Measurements from ENCODE around the gene IGSF11.
"Not testable (repeated sequence)": the region's sequence is repeated elsewhere in the genome, so short reads cannot be mapped to it uniquely, and the experiment has no call there.

The IGSF11 gene

DNA sequence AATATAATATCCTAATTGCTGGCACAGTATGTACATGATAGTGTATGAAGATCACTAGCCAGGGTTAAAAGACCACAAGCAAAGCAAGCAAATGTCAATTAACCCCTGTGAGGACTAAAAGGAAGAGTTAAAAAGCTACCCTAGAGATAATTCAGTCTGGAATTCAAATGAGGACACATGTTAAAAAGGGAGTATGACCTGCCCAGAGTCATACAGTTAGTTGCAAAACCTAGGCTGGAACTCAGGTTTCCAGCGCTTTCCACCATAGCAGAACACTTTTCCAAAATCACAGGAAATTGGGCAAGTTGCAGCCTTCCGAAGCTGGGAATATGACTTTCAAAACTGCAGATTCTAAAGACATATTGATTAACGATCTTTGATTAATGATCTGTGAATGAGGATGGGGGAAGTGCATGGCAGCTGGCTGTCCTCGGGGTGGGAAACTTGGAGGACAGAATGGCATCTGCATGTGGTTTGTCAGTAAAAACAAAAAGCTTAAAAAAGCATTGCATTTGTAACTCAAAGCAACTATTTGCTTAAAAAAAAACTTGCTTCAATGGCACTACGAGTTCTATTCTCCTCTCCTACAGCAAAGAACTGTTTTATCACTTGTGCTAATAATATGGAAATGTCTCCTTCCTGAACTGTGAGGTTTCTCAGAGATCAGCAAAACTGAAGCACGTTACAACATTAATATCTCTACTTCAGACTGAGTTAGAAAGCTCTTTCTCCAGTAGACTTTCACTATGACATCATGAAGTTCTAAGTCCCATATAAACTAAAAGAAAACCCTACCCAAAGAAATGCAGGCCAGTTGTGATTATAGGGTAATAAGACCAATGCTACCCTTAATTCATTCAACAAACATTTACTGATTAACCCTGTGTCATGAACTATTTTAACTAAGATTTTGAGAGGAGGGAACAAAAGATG is 46.2 kb downstream of the IGSF11 start:
- no peak for DNase-seq

DNA sequence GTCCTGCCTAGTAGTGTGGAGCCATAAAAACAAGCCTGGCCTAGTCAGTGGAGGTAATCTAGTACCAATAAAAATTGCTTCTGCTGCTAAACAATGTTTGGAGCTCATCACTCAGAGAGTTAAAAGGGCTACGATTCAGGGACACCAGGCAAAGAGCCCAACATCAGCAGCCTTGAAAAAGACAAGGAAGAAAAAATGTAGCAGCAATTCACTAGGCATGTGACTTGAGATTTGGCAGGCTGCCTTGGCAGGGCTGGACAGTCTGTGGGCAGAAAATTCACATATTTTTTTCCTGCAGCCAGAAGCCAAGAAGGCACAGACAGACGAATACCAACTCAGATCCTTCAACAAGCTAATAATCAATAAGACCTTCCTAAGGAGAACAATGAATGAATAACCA is 47.2 kb downstream of the IGSF11 start:
- DNase-seq: peak; percentile 4

DNA sequence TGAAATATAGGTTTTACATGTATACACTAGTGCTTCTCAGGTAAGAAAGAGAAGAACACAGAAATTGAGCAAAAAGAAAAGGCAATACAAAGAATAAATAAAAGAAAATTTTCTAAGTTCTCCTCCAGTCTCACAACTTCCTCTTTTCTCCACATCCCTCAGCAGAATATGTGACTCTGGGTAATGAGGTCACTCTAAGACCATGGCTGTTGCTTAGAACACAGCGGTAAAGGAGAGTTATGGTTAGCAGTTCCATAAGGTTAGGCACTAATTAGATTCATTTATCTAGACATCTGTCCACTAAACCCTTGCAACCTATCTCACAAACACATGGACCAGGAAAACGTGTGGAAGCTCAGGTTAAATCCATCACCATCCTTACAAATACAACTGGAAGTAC is 47.9 kb downstream of the IGSF11 start:
- DNase-seq: no peak

DNA sequence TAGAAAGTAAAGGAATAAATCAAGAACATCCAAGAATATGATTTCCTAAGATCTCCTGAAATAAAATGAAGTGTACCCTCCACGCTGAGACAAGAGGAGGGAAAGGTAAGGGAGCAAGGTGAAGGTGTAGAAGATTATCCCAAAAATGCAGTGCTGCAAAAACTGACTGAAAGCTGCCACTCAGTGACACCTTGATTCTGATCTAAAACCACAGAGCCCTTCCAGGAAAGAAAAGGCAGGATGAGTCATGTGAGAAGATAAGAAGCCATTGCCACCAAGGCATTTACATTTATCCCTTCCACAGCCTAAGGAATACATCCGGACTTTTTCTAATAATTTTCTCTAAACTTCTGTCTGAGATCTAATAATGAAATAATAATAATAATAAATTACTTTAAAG is 49.9 kb downstream of the IGSF11 start:
- no peak for DNase-seq

DNA sequence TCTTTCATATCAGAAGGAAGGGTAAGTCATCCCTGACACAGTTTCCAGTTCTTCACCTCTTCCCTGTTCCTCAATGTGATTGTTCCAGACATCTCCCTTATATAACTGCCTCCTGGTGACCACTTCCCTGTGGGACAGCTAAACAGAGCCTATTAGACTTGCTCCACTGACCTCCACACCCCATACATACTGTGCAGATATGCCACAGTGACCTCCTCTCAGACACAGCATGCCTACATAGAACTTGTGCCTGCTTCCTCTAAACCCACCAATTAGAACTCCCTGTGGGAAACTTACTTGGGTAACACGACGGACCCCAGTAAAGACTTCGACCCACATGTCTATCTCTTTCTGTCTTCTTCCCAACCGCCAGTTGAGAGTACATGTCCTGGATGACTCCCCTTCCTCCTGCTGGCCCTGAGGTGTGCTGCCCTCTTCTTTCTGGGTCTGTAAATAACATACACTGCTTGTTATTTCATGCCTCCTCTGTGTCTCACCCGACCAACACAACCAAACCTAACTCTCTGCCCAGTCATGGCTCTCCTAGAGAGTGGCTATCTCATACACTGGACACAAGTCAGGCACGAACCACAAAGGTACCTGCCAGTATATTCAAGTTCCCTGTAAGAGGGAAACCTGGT is 53.0 kb downstream of the IGSF11 start:
- DNase-seq: no peak

DNA sequence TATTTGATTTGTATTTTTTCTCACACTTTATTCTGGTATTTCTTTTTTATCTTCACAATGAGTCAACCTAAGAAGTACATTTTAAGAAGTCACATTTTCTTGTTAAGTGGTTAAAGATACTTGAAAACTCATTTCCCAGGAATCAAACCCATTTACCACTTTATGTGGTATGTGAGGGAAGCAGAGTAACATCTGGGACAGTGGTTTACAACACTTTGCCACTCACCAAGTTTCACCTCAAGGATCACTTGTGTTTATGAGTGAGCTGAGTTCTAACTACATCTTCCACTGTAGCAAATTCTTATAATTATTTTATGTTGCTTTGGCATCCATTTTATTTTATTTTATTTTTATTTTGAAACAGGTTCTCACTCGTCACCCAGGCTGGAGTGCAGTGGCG is 53.8 kb downstream of the IGSF11 start:
- no peak for DNase-seq

DNA sequence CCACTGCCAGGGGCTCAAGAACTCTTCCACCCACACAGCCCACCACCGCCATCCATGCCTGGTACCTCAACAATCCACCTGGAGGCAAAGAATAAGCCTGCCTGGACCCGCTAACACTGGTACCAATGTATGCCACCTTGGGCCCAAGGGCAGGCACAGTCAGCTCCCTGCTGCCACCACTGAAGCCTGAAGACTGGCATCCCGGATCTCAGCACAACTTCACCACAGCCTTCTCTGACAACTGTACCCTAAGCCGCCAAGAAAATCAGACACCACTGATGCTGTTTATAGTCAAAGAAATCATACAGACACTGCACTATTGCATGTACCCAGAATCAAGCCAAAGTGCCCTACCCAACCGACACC is 56.3 kb downstream of the IGSF11 start:
- DNase-seq: no peak

DNA sequence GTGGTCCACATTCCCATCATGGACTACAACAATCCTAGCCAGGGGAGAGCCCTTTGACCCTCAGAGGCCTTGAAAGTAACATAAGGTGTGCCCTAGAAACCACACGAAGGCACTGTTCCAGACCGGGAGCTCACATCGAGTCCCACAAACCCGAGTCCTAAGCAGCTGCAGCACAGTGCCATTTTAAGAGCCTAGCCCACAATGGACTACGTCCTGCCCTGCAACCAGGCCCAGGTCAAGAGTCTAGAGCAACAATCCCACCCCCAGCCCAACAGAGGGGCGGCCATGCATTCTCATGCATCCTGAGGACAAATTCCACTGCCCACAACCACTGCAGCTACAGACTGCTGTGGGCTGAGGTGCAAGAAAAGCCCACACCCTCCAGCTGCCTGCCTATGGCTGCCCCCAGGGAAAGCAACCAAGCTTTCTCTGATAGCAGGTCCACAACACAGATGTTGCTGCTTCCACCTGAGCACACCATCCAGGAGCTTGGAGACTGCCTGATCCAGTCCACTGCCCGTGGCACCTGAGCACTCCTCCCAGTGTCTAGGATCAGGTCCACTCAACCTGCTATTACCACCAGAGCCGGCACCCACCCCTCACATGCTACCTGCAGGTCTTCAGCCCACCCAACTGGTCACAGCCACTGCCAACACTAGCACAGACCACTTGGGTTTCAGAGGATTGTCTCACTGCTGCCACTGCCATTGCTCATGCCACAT is 56.8 kb downstream of the IGSF11 start:
- DNase-seq: no peak

DNA sequence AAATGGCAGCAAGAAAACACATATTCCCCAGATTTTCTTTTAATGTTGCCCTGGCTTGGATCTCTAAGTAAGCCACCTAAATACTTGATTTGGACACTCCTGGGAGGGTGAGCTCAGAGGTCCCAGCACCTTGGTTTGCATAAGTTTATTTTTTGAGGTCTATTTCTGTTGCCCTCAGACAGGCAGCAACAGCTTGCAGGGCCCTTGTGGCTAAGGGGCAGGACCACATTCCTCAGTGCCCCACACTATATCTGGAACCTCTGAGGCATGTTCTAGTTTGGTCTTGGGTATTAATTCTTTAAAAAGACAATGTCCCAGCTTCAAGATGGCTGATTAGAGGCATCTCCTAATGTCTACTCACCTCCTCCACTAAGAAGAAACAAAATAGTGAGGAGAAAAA is 57.5 kb downstream of the IGSF11 start:
- no peak for DNase-seq

DNA sequence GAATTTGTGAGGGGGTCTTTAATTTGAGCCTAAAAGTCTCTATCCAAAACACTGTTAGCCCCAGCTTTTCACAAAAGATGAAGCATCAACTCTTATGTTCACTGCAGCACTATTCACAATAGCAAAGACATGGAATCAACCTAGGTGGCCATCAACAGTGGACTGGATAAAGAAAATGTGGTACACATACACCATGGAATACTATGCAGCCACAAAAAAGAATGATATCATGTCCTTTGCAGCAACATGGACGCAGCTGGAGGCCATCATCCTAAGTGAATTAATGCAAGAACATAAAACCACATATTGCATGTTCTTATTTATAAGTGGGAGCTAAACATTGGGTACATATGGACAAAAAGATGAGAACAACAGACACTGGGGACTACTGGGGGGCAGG is 59.2 kb downstream of the IGSF11 start:
- DNase-seq: not testable (repeated sequence)

DNA sequence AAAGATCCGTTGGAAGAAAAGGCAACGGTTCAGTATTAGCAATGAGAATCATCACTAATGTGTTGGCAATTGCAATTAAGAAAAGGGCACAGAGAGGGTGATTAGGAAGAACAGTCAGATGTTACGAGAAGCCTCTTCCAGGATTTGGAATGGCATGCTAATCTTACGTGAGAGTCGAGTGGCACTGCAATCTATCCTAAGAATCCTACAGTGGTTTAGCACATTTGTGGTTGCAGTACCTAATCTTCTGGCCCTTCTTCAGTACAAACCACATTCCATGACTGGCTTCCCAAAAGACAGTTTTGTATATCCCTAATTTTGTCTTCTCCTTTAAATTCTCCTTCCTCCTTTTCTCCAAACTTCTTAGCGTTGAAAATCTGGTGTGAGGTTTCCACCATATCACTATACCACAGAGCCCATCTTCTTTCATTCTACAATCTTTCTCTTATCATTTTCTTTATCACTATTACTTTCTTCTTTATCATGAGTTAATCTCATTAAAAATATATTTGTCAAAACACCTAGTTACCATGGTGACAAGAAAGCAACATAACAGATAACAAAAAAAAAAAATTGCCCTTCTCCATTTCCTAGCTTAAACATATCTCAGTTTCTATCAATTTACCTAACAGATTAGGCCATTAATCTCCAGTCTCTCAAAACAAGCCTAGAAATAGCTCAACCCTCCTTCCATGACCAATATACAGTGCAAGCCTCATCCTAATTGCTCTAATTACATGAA is 60.1 kb downstream of the IGSF11 start:
- DNase-seq: peak; percentile 10

DNA sequence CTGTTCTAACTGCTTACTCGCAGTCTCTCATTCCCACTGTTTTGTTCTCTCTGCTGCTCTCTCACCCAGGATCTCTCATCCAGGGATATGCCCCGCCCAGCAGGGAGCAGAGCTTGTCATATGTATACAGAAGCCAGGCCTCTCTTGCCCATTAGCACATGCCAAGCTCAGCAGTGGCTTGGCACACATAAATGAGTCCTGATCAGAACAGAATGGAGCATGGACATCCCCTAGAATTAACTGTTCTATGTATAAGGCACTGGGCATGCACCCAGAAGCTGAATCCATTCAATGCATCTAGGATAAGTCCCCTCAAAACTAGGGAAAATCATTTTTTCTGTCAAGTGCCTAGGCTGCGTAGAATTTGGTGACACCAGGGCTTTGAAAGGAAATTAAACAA is 61.6 kb downstream of the IGSF11 start:
- peak; percentile 31 for DNase-seq

DNA sequence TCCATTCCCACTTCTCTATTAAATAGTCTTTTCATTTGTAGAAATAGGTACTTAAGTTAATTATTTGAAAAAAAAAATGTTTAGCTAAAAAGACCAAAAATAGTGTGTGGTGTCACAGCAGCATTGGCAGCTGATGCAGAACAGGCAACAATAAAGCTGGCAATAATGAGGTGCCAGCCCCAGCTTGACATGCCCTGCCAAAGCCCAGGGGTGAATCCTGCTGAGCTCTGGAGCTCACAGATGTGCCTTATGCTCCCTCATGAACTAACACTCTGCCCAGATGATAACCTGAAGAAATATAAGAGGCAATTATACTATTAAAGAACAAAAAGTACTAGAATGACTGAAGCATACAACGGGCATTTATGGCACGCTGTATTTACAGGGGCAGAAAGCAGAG is 63.8 kb downstream of the IGSF11 start:
- DNase-seq: peak; percentile 38

DNA sequence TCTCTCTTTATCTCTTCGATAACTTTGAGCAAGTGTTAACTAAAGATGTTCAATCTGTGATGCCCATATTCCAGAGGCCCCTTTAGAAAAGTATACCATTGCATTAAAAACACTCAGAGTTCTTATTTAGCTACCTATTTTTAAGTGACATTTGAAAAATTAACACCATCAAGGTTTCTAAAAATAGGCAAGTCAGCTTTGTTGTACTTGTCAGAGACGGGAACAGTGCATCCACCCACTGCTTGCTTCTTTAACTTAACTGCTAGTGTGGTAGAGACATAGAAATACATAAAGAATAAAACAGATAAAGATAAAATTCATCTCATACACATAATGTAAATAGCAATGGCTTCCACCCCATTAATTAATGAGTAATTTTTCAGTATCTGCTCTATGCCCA is 66.0 kb downstream of the IGSF11 start:
- DNase-seq: no peak

DNA sequence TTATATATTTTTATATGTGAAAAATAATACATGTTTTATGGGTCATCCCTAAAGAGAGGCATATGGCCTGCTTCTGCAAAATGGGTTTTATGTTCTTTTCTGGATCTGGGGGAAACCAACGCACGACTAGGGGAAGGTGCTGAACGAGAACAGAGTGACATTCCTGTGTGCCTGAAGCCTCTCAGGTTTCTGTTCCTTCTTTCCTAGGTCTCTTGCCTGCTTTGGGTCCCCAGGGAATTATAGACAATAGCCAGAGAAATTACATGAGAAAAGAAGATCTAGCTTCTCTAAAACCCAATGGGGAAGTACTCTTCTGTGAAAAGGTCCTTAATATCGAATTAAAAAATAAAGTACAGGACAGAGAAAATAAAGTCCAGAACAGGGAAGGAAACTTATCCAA is 66.5 kb downstream of the IGSF11 start:
- DNase-seq: no peak

DNA sequence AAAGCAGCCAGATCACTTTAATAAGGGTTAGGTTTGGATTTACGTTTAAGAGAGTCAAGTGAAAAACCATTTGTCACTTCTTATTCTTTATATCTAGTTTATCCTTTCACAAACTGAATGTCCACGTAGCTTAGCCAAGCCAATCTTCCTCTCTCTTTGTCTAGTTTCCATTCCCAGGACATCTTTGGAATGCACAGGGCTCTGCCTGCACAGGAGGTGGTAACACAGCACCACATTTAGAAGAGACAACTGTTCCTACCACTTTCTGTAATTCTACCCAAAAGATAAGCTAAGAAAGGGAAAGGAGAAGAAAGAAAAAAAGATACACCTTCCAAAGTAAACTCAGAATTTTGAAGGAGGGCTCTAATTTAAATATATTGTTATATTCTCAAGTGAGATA is 67.9 kb downstream of the IGSF11 start:
- DNase-seq: no peak

DNA sequence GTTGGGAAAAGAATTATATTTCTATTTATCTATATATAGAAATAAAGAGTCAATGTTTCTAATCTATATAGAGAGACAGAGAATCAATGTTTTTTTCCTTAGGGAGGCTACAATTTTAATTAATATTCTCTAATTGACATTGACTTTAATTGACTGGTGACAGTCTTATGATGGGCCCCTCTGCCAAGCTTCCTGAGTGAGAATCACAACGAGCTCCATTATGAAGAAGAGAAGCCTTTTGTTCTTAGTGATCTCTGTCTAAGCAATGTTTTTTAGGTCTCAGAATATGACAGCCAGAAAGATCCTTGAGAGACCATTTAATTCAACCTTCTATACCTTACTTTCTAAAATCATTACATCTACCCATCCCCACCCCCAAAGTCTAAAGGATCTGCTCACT is 70.9 kb downstream of the IGSF11 start:
- DNase-seq: no peak

DNA sequence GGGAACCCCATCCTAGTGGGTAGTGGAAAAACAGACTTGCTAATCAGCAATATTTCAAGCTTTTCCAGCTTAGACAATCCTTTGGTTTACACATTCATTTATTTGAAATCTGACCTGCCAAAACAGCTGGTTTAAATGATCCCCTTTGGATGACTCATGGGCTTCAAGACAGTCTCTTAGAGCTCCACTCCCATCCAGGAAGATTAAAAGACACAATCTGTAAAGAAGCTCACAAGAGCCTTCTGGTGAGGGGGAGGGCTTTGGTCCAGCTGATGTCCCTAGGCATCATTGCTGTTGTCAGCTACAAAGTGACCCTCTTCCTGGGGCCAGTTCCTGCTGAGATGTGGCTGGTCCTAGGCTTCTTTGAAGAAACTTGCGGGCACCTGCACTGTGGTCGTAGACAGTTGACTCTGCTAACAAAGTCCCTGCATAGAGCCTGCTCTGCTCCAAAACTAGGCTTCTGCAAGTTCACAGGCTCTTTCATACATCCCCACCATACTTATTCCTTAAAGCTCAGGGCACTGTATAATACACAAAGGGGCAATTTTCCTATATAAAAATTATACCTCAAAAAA is 73.7 kb downstream of the IGSF11 start:
- DNase-seq: peak; percentile 18

DNA sequence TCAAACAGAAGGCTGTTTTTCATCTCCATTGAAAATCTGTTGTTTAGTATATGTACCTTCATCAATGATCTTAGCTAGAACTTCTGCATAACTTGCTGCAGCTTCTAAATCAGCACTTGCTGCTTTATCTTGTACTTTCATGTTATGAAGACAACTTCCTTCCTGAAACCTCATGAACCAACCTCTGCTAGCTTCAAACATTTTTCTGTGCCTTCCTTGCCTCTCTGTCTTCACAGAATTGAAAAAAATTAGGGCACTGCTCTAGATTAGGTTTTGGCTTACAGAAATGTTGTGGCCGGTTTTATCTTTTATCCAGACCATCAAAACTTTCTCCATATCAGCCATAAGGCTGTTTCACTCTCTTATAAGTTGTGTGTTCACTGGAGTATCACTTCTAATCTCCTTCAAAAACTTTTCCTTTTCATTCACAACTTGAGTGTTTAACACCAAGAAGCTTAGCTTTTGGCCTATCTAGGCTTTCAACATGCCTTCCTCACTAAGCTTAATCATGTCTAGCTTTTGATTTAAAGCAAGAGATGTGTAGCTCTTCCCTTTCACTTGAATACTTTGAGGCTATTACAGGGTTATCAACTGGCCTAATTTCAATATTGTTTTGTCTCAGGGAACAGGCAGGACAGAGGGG is 78.6 kb downstream of the IGSF11 start:
- no peak for DNase-seq

DNA sequence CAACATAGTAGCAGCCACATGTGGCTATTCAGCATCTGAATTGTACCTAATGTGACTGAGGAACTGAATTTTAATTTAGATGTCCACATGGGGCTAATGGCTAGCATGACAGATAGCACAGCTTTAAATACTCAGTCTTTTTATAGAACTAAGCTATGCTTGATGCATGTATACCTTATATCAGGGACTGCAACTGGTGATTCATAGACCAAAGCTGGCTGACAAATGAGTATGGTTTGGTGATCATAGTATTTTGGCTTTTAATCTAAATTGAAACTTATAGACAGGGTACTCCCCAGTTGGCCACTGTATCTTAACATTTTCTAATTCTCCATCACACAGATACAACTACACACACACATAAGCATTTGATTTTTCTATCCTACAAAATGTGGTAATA is 83.6 kb downstream of the IGSF11 start:
- DNase-seq: no peak

DNA sequence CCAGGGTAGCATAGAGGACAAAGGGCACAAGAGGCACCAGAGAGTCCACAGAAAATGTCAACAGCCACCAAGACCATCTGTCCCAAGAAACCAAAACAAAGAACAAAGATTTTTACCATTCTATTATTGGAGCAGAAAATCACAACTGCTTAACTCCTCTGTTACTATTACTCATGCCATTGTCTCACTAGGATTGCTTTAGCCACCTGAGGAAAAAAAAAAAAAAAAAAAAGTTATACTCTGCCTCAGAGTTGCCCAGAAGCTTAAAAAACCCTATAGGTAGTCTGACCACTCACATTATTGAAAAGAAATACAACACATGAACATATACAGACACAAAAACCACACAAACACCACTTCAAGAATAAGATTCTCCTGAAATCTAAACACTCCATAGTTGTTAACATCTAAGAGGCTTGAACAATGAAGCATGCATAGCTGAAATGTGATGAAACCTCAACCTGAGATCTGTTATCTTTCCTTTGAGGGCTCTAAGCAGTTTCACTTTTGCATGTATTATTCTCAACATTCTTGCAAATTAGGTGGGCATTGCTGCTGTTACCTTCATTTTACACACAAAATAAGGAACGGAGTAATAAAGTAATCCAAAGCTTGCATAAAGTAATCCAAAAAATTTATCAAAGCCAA is 85.4 kb downstream of the IGSF11 start:
- DNase-seq: no peak

DNA sequence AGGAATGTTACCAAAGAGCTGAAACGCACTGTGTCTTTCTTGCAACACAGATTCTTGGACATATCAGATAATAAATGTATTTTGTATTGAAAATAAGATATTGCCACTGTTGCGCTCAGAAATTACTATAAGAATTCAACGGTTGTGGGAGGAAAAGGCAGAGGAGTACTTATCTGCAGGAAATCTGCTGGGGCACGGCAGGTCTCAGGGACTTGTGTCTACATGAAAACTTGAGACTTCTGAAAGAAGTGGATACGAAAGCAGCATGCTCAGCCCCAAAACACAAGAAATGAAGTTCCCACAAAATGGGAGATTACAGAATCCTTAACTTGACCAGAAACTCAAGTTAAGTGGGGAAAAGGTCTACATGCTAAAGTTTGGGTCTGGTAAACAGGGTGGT is 86.5 kb downstream of the IGSF11 start:
- DNase-seq: no peak

All from NCI-H69 (cell line).